ENCODE measurements around the gene C1orf35.

Gene C1orf35

DNA sequence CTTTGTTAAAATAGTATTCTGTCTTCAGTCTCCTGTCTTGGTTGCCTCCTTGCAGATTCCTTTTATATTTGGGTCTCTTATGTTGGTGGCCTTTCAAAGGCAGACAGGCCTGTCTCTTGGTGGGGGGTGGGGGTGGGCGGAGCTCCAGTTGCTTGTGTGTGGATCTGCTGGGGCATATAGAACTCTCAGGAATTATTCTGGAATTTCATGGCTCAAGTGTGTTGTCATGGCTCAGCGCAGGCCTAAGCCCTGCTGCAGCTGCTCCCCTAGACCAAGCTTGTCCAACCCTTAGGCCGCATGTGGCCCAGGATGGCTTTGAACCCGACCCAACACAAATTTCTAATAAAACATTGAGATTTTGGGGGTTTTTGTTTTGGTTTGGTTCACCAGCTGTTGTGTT lies 8.0 kb downstream of the C1orf35 start:
- FAIRE-seq = no peak

DNA sequence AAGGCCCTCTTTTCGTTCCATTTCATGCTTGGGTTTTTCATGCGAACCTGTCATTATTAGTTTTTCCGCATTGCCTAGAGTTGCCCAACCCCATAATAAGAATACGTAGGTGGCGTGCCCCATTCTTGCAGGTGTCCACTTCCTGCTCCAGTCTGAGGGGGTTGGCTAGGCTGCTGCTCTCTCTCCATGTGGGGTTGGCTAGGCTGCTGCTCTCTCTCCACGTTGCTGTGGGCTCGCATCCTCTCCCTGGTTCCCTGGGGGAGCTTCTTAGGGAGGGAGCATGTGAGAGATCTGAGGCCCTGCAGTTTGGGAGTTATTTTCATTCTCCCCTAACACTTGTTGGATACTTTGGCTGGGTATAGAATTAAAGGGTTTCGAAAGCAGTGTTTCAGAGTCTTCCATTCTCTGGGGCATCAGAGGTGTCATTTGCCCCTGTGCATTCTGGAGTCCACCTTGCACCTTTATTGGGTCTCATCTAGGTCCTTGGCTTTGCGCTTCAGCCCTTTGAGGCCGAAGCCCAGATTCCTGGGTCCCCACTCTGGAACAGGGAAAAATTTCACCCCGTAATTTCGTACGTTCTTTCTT lies 8.6 kb downstream of the C1orf35 start:
- FAIRE-seq (no peak), DNase-seq (ENCODE audit: low spot score) (no peak)

More for the DNA sequence above, 8.0 kb downstream of the C1orf35 start:
- DNase-seq (ENCODE audit: low spot score) = no peak

DNA sequence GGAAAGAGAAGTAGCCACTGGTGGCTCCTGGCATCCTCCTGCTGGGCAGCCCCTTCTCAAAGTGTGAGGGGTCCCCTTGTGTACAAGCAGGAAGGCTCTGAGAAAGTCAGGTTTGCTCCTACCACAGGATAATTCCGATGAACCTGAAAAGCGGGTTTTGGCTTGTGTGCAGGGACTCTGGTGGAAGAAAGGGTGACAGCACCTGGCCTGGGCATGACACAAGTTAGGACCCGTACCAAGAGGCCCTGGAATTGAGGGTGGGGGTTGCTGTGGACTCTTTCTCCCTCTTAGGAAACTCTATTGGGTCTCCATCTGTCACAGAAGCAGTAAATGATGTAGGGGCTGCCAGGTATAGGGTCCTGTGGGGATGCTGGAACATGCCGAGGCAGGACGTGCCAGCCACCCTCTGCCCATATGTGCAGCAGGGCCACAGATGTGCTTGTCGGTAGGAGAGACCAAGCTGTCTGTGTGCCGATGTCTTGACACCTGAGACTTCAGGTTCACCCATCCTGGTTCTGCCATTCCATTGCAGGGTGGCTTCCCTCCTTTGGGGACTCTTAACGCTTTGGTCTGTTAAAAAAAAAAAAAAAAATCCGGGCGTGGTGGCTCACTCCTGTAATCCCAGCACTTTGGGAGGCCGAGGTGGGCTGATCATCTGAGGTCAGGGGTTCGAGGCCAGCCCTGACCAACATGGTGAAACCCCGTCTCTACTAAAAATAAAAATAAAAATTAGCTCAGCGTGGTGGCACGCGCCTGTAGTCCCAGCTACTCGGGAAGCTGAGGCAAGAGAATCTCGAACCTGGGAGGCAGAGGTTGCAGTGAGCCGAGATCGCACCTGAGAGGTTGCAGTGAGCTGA lies 9.8 kb downstream of the C1orf35 start:
- DNase-seq (ENCODE audit: low spot score) (no peak), FAIRE-seq (no peak)

DNA sequence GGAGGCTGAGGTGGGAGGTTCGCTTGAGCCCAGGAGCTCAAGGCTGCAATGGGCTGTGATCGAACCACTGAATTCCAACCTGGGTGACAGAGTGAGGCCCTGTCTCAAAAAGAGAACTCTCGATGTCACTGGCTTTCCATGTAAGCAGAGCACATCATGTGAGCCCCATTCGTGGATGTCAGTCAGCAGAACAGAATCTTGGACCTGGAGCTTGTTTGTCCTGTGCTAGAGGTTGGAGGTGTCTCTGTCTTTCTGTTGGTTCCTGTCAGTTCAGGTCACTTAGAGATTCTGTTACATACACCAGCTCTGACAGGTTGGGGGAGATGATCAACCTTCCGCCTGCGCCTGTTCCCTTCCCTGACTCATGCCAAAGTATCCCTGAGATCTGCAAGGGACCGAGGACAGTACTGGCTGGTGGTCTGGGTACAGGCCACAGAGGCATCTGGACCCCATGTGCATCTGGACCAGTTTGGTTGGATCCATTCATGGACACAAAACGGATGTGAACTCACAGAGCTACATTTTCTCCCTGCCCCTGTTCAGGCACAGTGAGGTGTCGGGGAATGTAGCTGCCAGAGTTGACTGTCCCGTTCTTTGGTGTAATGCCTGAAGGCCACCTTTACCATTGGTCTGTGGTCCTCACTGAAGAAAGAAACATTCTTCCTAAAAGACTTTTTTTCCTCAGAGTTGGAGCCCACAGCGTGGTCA lies 10.6 kb downstream of the C1orf35 start:
- DNase-seq (ENCODE audit: low spot score) = no peak
- FAIRE-seq = no peak

DNA sequence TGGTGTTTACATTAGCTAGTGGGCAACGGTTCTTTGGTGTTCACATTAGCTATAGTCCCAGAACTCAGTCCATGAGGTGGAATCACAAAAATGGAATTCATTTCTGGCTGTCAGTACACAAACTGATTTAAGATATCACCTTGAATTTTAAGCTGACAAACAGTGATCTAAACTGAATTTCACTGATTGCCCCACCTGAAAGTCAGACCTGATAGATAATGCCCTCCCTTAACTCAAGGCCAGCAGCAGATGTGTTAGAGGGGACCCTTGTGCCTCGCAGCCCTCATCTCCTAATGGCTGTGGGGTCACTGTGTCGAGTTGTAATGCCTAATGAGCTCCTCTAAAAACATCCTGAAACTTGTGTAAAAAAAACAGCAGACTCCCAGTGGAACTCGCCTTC lies 12.0 kb downstream of the C1orf35 start:
- FAIRE-seq (no peak), DNase-seq (ENCODE audit: low spot score) (no peak)

DNA sequence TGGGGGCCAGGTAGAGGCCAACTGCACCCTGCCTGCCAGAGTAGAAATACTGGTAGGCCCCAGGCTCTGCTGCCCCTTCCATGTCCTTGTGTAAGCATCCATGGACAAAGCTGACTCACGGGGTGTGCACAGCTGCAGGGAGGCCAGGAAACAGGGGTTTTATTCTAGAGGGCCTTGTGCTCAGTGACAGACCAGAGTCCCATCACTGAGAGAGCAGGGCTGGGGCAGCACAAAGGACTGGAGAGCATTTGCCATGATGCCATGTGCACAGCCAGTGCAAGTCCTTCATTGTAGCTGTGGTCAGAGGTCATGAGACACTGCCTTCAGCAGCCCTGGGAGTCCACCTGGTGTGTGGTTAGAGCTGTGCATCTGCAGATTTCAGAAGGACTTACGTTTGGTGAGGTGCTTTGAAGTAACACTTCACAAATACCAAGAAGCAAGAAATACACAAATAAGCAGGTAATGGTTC lies 12.5 kb downstream of the C1orf35 start:
- DNase-seq (ENCODE audit: low spot score) (no peak), FAIRE-seq (no peak)

DNA sequence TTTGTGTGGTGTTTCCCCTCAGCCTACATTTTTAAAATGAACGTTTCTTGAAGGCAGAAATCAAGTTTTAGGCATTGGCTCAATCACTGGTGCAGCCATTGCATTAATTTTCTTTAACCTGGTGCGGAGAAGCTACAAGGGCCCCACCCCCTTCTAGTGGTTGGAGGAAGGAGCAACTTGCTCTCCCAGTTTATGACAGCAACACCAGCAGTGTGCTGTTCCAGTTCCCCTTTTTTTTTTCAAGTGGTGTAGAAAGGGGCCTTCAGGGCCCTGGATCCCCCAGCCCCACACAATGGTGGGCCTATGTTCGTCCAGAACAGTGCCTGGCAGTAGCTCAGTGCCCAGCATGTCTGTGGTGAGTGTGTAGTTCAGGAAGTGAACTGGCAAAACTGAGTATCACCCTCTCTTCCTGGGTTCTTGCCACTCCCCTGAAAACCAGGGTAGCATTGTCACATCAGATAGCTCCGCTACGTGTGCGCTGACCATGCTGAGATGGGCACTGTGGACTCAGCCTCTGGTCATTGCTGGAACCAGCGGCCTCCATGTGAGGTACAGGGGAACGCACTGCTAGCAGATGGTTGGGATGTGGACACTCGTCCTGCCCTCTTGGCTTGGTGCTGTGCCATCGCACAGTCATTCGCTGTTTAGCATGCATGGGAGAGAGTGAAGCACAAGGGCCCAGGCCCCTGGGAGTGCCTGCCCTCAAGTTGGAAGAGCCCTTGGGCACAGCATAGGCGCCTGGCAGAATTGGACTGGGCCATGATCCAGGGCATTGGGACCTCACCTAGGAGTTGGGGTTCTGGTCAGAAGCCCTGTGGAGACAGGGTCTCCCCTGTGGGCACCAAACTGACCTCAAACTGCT lies 13.4 kb downstream of the C1orf35 start:
- FAIRE-seq = no peak
- no peak for DNase-seq (ENCODE audit: low spot score)

DNA sequence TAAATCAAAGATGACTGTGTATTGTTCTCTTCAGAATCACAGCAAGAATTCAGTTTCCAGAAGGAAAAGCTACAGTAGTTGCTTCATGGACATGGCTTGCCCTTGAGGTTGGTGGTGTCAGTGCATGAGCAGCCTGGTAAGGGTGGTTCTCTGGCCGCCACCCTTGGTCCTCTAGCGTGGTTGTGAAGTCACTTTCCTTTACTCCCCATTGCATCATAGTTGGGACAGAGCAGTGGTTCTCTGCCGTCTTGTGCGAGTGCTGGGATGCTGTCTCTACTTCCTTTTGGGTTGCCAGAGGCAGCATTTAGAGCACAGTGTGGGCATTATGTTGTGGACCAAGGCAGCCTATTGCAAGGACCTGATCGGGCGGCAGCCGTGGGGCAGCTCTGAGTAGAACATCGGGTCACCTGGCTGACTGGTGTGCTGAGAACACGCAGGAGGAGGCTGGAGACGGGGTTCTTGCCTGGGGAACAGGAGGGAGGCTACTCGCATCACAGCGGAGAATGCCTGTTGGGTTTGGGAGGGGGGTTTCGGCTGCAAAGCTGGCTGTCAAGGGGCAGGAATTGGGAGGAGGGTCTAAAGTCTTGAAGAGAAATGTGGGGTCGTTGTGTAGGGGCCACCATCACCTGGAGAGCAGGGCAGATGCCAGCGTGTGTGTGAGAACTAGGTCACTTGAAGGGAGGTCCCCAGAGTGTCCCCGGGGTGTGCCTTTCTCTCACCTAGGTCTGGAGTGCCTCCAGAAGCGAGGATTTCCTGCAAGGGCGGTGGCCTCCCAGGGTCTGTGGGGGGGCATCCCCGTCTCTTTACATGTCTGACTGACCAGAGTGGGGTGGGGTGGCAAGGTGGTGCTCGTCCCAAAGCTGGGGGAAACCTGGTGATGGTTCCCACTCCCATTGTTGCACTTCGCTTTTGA lies 14.3 kb downstream of the C1orf35 start:
- no peak for DNase-seq (ENCODE audit: low spot score)
- FAIRE-seq = no peak

DNA sequence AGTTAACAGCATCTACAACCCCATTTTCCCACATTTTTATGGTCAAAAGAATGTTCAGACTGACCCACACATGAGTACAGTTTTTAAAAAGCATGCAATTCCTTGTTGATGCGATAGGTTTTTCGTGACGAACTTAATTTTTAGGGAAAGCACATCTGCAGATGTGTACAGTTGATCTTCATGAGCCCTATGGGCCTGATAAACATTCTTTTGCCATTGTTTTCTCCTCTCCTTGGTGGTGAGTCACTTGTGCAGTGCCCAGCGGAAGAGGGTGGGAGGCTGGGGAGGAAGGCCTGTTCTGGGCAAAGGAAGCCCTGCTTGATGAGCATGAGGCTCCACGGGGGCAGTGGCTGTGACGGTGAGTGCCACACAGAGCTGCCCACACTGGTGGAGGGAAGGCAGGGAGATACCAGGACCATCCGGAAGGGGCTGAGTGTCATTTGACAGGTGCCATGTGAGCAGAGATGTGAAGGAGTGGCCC lies 15.3 kb downstream of the C1orf35 start:
- DNase-seq (ENCODE audit: low spot score) (peak; percentile 74), FAIRE-seq (no peak)

DNA sequence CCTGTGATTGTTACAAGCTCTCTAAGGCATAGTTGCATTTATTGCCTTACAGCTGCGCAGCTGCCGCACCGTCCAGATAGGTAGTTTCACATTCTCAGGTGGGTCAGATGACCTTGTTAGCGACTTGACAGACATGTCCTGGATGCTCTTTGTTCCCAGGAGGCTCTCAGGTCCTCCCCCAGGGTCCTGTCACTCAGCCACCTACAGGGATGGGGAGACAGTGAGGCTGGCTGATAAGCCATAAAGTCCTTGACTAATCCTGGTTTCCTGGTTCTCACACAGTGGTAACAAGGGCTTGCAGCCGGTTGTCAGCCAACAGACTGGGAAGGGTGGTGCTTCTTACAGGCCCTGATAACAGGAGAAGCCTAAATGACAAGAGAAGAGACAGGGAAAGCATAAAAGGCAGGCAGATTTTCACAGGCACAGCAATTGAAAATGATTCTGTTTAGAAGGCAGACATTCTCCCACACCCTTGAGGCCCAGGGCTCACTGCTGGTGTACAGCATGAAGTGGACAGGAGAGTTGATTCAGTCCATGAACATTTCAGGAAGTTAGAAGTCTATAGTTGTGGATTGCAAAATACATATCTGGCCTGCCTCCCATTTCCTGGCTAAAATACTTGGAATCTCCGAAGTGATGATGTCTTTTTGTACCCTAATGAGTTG lies 17.7 kb downstream of the C1orf35 start:
- no peak for DNase-seq (ENCODE audit: low spot score)
- no peak for FAIRE-seq

DNA sequence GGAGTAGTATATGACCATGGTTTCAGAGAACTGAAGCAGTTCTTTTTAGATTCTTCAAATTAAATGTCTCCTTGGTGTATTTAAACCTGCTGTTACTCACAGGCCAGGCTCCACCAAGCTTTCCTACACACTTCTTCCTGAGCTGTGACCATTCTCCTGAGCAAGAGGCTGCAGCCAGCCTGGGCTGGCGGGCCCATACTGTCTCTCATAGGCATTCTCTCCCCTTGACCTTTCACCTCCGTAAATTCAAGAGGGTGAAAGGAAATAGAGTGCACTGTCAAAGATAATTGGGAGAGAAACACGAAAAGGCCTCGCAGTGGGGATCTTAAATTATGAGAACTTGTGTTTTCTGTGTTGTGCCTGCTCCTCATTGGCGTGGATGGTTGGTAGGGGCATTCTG lies 18.3 kb downstream of the C1orf35 start:
- FAIRE-seq (no peak), DNase-seq (ENCODE audit: low spot score) (no peak)

DNA sequence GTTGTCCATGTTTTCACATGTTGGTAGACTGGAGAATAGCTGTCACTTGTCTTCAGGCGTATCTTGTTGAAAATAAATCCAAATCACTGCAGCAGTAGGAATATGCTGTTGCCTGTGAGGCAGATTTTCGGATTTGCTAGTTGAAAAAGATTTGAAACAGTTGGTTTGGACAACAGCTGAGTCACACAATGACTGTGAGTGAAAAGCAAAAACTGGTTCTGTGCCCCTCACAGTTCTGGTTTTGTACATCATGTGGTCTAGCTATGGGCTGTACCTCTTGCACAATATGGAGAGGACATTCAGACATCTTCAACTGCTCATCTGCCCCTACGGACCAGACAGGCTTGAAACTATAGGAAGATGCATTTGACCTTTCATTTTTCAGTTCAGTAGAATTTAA lies 18.8 kb downstream of the C1orf35 start:
- FAIRE-seq = no peak
- no peak for DNase-seq (ENCODE audit: low spot score)

DNA sequence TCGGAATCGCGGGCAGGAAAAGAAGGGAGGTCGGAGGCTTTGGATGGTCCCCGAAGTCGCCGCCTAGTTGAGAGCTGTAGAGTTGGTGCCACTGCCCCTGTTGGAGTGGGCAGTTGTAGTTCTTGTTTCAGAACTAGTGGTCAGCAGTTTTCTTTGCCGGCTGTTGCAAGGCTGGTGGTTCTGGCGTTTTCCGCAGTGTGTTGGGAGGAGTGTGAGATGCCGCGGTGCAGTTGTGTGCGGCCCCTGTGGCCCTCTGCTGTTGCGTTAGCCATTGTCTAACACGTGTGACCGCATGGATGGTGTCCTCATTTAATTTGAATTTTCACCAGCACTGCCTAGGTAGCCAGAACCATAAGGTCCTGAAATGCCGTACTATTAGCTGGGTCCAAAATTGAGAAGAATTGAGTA lies 19.2 kb downstream of the C1orf35 start:
- FAIRE-seq (no peak), DNase-seq (ENCODE audit: low spot score) (no peak)

DNA sequence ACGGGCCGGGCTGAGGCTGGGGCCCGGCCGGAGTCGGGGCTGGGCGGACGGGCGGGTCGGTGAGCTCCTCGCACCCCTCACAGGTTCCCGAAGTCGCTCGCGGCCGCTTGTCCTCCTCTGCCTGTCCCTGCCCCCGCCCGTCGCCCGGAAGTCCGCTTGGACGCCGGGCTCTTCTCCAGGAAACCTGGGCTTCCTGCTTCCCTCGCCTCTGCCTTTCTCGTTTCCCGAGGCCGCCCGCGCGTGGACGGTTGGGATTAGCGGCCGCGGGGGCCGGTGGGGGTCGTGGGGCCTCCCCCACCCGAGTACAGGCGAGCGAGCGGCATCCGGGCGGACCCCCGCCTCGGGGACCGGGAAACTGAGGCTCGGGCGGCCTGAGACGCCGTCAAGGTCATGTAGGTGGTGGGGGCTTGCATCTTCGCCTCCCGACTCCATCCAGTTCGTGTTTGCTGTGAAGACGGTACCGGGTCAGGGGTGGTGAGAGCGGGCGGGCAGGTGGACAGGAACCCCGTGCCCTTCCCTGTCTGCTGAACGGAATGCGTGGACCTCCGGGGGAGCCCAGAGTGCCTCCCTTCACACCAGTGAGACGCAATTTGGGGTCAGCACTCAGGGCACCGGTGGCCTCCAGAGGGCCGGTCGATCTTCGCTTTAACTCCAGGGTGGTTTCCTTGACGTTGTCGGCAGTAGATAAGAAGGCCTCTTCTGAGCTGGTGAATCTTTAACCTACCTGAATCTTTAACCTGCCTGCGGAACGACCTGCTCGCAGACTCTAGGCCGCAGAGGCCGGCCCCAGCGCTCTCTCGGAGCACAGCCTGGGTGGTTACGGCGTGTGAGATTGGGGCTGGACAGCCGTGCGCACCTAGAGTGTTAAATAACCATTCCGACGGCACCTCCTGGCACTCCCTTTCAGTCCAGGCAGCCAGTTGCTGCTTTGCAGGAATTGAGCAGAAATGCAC lies 19.9 kb downstream of the C1orf35 start:
- DNase-seq (ENCODE audit: low spot score) = peak; percentile 36
- no peak for FAIRE-seq

DNA sequence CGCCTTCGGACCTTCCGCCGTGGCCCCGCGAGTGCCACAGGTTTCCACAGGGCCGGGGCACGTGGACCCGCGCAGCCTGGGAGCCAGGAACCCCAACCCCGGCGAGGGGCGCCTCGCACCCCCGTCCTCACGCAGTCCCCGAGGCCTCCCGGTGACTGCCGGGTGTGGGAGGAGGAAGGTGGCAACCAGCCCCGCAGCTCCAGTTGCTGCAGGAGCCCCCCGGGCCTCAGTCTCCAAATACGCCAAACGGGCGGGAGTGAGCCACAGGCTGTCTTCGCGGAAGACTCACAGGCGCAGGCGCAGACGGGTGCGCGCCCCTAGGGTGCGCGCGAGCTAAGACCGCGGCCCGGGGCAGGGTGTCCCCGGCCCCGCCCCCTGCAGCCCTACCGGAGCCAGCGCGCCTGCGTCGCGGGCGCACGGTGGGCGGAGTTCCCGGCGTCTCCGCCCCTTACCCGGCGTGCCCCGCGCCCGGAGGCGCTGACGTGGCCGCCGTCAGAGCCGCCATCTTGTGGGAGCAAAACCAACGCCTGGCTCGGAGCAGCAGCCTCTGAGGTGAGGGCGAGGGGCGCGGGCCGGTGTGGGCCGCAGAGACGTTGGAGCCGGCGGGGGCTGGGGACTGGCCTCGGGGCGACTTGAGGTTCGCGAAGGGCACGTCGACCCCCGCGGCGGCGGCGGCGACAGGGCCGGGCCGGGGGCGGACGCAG lies 20.8 kb downstream of the C1orf35 start, which contains the start of gene ARF1:
ARF1 (plus strand) TSS at position 495 of the 704 bp plus-strand sequence. CDS start 14,407 bp downstream, outside the sequence.
- peak; percentile 55 for FAIRE-seq

DNA sequence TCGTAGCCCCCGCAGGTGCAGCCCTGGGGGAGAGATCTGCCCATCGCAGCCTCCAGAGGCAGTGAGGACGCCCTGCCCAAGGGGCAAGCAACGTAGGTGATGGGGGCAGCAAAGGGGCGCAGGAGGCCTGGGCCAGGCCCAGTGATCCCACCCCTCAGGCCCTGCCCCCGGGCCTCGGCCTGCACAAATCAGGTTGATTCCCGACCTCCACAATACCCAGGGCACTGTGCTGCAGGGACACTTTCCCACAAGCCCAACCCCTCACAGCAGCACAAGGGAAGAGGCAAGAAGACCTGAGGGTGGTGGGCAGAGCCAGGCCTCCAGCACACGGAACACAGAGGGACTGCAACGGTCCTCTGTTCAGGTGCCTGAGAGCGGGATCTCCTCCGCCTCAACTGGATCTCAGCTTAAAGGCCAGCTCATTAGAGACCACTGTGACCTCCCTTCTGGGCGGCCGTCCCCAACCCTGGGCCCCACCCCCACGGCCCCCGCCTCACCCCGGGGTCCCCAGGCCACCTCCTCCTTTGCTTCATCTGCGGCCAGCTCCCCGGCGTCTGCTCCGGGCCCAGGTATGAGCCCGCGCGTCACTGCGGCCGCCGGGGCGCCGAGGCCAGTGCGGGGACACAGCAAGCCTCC lies 21.4 kb downstream of the C1orf35 start:
- DNase-seq (ENCODE audit: low spot score) (peak; percentile 30), FAIRE-seq (no peak)

More for the DNA sequence above, 20.8 kb downstream of the C1orf35 start, which contains the start of gene ARF1:
- DNase-seq (ENCODE audit: low spot score) = peak; percentile 99

DNA sequence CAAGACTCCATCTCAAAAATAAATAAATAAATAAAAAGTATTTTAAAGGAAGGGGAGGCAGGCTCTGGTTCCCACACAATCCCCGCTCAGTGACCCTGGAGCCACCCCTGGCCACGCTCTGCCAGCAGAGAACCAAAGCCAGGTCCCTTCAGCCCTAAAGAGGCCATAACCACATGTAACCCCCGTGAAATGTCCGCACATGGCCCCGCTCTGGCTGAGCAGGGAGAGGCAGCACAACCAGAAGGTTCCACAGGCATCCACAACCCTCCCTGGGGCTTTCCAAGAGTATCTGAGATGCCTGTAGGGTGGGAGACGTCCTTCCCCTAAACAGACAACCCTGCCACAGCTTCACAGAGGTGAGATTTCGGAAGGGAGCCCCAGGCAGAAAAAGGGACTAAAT lies 22.0 kb downstream of the C1orf35 start:
- no peak for FAIRE-seq
- no peak for DNase-seq (ENCODE audit: low spot score)
